ENCODE data around the gene LLPH.

The LLPH gene

GRCh38 chr12:66119229-66119869, 11.2 kb downstream of the LLPH start:
- ATAC-seq: no peak
- TF ChIP-seq PPARA (CRISPR knock-in tag; IDR thresholded peaks at IDR 0.05; ENCODE audit: borderline replicate concordance) (no peak), GLIS3 (CRISPR knock-in tag; IDR thresholded peaks at IDR 0.05) (no peak), TOX (CRISPR knock-in tag; IDR thresholded peaks at IDR 0.05; ENCODE audit: borderline replicate concordance) (no peak), CREB5 (CRISPR knock-in tag; IDR thresholded peaks at IDR 0.05; ENCODE audit: low read depth) (no peak), ESRRG (CRISPR knock-in tag; IDR thresholded peaks at IDR 0.05) (no peak), TSHZ2 (CRISPR knock-in tag; IDR thresholded peaks at IDR 0.05) (no peak), OSR1 (CRISPR knock-in tag; IDR thresholded peaks at IDR 0.05) (no peak), ZC3H10 (CRISPR knock-in tag; IDR thresholded peaks at IDR 0.05) (no peak), CSRNP3 (CRISPR knock-in tag; IDR thresholded peaks at IDR 0.05) (no peak), TCF4 (CRISPR knock-in tag; IDR thresholded peaks at IDR 0.05; ENCODE audit: borderline replicate concordance) (no peak)

- no peak for TF ChIP-seq GLIS3 (CRISPR knock-in tag; IDR thresholded peaks at IDR 0.05)
- no peak for TF ChIP-seq CREB5 (CRISPR knock-in tag; IDR thresholded peaks at IDR 0.05; ENCODE audit: low read depth)
- TF ChIP-seq TCF4 (CRISPR knock-in tag; IDR thresholded peaks at IDR 0.05; ENCODE audit: borderline replicate concordance): no peak
- no peak for TF ChIP-seq PPARA (CRISPR knock-in tag; IDR thresholded peaks at IDR 0.05; ENCODE audit: borderline replicate concordance)
- TF ChIP-seq ARNTL (CRISPR knock-in tag; IDR thresholded peaks at IDR 0.05; ENCODE audit: borderline replicate concordance, low read depth): no peak
- no peak for TF ChIP-seq ZNF565 (CRISPR knock-in tag; conservative IDR thresholded peaks at IDR 0.05; ENCODE audit: low read depth)
- TF ChIP-seq ISL1 (CRISPR knock-in tag; IDR thresholded peaks at IDR 0.05): no peak
- no peak for TF ChIP-seq SNAI2 (CRISPR knock-in tag; IDR thresholded peaks at IDR 0.05)
- TF ChIP-seq ESRRG (CRISPR knock-in tag; IDR thresholded peaks at IDR 0.05): no peak
- no peak for TF ChIP-seq BACH2 (CRISPR knock-in tag; IDR thresholded peaks at IDR 0.05; ENCODE audit: borderline replicate concordance)
- TF ChIP-seq TOX (CRISPR knock-in tag; IDR thresholded peaks at IDR 0.05; ENCODE audit: borderline replicate concordance): no peak
- no peak for TF ChIP-seq RARB (CRISPR knock-in tag; IDR thresholded peaks at IDR 0.05)
- TF ChIP-seq ZC3H10 (CRISPR knock-in tag; IDR thresholded peaks at IDR 0.05): no peak
- no peak for TF ChIP-seq TSHZ2 (CRISPR knock-in tag; IDR thresholded peaks at IDR 0.05)
- TF ChIP-seq CSDC2 (CRISPR knock-in tag; IDR thresholded peaks at IDR 0.05): no peak
- no peak for ATAC-seq
Observed at GRCh38 chr12:66118240-66118891, 12.2 kb downstream of the LLPH start.

- no peak for ATAC-seq
- no peak for TF ChIP-seq ARNTL (CRISPR knock-in tag; IDR thresholded peaks at IDR 0.05; ENCODE audit: borderline replicate concordance, low read depth)
- no peak for TF ChIP-seq SNAI2 (CRISPR knock-in tag; IDR thresholded peaks at IDR 0.05)
- TF ChIP-seq ZNF565 (CRISPR knock-in tag; conservative IDR thresholded peaks at IDR 0.05; ENCODE audit: low read depth): no peak
- TF ChIP-seq BACH2 (CRISPR knock-in tag; IDR thresholded peaks at IDR 0.05; ENCODE audit: borderline replicate concordance): no peak
- no peak for TF ChIP-seq ZNF8 (CRISPR knock-in tag; IDR thresholded peaks at IDR 0.05)
- no peak for TF ChIP-seq GLIS3 (CRISPR knock-in tag; IDR thresholded peaks at IDR 0.05)
- TF ChIP-seq ESRRG (CRISPR knock-in tag; IDR thresholded peaks at IDR 0.05): no peak
- TF ChIP-seq RARB (CRISPR knock-in tag; IDR thresholded peaks at IDR 0.05): no peak
- TF ChIP-seq PPARA (CRISPR knock-in tag; IDR thresholded peaks at IDR 0.05; ENCODE audit: borderline replicate concordance): no peak
- TF ChIP-seq POU6F1 (CRISPR knock-in tag; IDR thresholded peaks at IDR 0.05; ENCODE audit: borderline replicate concordance, low read depth): no peak
- no peak for TF ChIP-seq TSHZ2 (CRISPR knock-in tag; IDR thresholded peaks at IDR 0.05)
Observed at GRCh38 chr12:66117242-66117641, 13.3 kb downstream of the LLPH start.

Measured in SK-N-SH treated with all-trans-retinoic acid at 6 μM for 48 hours (cell line).